SK-N-SH treated with all-trans-retinoic acid at 6 μM for 48 hours (cell line): Measurements from ENCODE around the gene ATP5MC2.

ENCODE experiments used
- ARNTL ChIP-seq: fragments of 450-650 bp; formaldehyde crosslinking; IDR thresholded peaks from 2 replicates; pipeline ENCODE4 v1.5.0; 2020; ENCODE audit warnings: low read depth, mild to moderate bottlenecking, moderate library complexity, borderline replicate concordance
- CREB5 ChIP-seq: fragments of 250-450 bp; sonication (Bioruptor Pico); IDR thresholded peaks from 2 replicates; pipeline ENCODE4 v1.5.1; 2020; ENCODE audit warnings: low read depth, mild to moderate bottlenecking, moderate library complexity
- ISL1 ChIP-seq: fragments of 250-450 bp; sonication (Bioruptor Pico); IDR thresholded peaks from 2 replicates; pipeline ENCODE4 v2.1.2; 2022; ENCODE audit warnings: mild to moderate bottlenecking, moderate library complexity
- RARB ChIP-seq: fragments of 250-450 bp; sonication (Bioruptor Pico); IDR thresholded peaks from 2 replicates; pipeline ENCODE4 v1.8.0; 2021; ENCODE audit warnings: mild to moderate bottlenecking, moderate library complexity
- TCF4 ChIP-seq: fragments of 250-450 bp; sonication (Bioruptor Pico); IDR thresholded peaks from 2 replicates; pipeline ENCODE4 v1.8.0; 2021; ENCODE audit warnings: mild to moderate bottlenecking, moderate library complexity, borderline replicate concordance
- ZFP3 ChIP-seq: fragments of 250-450 bp; sonication (Bioruptor Pico); IDR thresholded peaks from 2 replicates; pipeline ENCODE4 v1.5.0; 2020; ENCODE audit warnings: mild to moderate bottlenecking, moderate library complexity
- TF ChIP-seq, protein P1 (sequence below): fragments of 250-450 bp; sonication (Bioruptor Pico); IDR thresholded peaks from 2 replicates; pipeline ENCODE4 v1.8.0; 2021; ENCODE audit warnings: low read depth, mild to moderate bottlenecking, moderate library complexity, borderline replicate concordance
- TF ChIP-seq, protein P2 (sequence below): fragments of 250-450 bp; sonication (Bioruptor Pico); IDR thresholded peaks from 2 replicates; pipeline ENCODE4 v1.8.0; 2020; ENCODE audit warnings: mild to moderate bottlenecking, moderate library complexity, borderline replicate concordance

GRCh38 chr12:53688134-53688533 lies 12.3 kb upstream of the ATP5MC2 start:
- TF ChIP-seq, protein P1, sequence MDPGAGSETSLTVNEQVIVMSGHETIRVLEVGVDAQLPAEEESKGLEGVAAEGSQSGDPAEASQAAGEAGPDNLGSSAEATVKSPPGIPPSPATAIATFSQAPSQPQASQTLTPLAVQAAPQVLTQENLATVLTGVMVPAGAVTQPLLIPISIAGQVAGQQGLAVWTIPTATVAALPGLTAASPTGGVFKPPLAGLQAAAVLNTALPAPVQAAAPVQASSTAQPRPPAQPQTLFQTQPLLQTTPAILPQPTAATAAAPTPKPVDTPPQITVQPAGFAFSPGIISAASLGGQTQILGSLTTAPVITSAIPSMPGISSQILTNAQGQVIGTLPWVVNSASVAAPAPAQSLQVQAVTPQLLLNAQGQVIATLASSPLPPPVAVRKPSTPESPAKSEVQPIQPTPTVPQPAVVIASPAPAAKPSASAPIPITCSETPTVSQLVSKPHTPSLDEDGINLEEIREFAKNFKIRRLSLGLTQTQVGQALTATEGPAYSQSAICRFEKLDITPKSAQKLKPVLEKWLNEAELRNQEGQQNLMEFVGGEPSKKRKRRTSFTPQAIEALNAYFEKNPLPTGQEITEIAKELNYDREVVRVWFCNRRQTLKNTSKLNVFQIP (CRISPR knock-in tag) = no peak
- TF ChIP-seq TCF4 = no peak
- TF ChIP-seq ARNTL (CRISPR knock-in tag) = no peak
- TF ChIP-seq, protein P2, sequence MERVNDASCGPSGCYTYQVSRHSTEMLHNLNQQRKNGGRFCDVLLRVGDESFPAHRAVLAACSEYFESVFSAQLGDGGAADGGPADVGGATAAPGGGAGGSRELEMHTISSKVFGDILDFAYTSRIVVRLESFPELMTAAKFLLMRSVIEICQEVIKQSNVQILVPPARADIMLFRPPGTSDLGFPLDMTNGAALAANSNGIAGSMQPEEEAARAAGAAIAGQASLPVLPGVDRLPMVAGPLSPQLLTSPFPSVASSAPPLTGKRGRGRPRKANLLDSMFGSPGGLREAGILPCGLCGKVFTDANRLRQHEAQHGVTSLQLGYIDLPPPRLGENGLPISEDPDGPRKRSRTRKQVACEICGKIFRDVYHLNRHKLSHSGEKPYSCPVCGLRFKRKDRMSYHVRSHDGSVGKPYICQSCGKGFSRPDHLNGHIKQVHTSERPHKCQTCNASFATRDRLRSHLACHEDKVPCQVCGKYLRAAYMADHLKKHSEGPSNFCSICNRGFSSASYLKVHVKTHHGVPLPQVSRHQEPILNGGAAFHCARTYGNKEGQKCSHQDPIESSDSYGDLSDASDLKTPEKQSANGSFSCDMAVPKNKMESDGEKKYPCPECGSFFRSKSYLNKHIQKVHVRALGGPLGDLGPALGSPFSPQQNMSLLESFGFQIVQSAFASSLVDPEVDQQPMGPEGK (CRISPR knock-in tag) = no peak
- no peak for TF ChIP-seq RARB
- no peak for TF ChIP-seq ZFP3 (CRISPR knock-in tag)
- TF ChIP-seq ISL1 (CRISPR knock-in tag) = no peak
- no peak for TF ChIP-seq CREB5
